Skin of body (tissue), 2 donors: Measurements from ENCODE around the gene TP53INP2. TPM values are rescaled to one million over a fixed set of nuclear protein-coding genes. Genes with fewer than 3 reads are reported as not detected.
"Not testable (repeated sequence)": the region's sequence is repeated elsewhere in the genome, so short reads cannot be mapped to it uniquely, and the experiment has no call there.

ENCODE experiments used
- DNase-seq: peaks from one replicate; lab custom pipeline; 2025; lab: John Stamatoyannopoulos, UW
- total RNA-seq: library from RNA; depleted of rRNA; stranded (reverse); fragments of >200 nt; gene quantifications from one replicate; pipeline ENCODE4 v1.2.3, GENCODE V29; 2014

The TP53INP2 gene
- total RNA-seq, 1 donor from 2014 or later: 3.8 TPM

DNA sequence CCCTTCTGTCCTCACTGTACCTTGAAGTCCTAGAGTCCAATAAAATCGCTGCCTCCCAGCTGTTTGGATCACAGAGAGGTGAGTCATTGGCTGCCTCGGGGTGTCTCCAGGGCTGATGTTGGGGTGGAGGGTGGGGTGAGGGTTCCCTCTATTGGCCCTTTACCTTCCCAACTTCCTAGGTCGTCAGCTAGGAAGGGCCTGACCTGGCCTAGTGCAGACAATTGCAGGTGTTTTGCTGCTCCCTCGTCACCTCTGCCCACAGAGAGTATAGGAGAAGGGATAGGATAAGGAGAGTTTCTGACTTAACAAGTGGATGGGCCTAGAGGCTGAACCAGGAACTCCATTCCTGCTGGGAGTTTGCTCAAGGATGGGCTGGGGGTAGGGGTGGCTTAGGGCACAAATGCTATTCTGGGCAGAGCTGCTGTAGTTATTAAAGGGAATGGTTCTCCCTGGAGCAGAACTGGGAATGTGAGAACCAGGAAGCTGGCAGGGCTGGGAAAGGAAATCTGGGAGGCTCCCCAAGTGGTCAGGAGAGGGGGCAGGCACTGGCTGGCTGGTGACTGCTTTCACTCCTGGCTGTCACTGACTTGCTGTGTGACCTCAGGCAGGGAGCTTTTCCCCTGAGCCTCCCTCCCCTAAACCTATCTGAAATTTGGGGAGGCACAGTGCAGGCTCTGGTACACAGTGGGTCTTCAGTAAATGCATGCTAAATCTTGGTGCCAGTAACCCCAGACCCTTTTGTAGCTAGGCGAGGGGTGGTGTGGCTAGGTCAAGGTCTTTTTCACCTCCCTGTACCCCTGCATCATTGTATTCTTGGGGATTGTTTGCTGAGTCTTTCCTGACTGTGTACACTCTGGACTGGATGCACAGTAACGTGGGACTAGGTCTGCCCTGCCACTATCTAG, 1.5 kb downstream of the TP53INP2 start:
- no peak for DNase-seq

- DNase-seq: no peak
These were observed 2.2 kb downstream of the TP53INP2 start for GRCh38 chr20:34706302-34706875.

DNA sequence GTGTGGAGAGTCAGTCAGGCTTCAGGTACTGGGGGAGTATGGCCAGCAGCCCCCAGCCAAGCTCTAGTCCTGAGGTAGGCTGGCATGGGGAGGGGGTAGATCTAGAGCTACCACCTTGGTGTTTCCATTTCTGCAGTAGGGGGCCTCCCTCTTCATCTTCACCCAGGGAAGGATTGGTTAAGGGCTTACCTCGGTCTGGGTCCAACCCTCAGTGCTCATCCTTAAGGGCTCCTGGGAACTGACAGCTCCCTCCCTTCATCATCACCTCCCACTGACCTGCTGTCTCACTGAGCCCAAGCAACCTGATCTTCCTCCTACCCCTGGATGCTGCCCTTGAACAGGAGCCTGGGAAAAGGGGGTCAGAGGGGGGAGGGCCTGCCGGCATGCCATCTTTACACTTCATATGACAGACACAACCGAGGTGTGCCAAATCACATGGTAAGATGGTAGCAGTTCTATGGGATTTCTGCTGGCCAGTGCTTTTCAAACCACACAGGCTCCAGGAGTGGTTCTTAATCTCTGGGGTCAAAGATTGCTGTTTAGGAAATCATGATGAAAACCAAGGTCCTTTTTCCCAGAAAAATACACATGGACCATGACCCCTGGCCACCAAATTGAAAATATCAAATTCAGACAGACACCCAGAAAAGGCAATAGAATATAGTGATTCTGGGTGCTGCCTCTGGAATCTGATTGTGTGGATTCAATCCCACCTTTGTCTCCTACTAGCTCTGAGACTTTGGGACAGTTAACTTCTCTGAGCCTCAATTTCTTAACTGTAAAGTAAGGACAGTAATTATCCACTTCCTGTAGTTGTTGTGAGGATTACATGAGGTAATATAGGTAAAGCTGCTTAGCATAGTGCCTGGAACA, 3.0 kb downstream of the TP53INP2 start:
- no peak for DNase-seq

DNA sequence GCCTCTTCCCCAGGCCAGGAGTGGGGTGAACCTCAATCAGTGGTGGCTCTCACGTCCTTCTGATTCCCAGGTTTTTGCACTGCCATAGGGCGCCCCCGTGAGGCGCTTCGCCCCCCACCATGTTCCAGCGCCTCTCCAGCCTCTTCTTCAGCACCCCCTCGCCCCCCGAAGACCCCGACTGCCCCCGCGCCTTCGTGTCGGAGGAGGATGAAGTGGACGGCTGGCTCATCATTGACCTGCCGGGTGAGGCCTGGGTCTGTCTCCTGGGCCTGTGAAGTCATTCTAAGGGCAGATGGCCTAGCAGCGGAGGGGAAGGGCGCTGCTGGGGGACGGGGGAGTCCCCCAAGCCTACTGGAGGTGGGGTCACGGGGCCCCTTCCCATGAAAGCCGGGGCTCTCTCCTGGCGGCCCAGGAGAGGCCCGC, 4.5 kb downstream of the TP53INP2 start:
- no peak for DNase-seq

- DNase-seq: peak; percentile 72
These were observed 5.1 kb downstream of the TP53INP2 start for GRCh38 chr20:34709044-34709830.

DNA sequence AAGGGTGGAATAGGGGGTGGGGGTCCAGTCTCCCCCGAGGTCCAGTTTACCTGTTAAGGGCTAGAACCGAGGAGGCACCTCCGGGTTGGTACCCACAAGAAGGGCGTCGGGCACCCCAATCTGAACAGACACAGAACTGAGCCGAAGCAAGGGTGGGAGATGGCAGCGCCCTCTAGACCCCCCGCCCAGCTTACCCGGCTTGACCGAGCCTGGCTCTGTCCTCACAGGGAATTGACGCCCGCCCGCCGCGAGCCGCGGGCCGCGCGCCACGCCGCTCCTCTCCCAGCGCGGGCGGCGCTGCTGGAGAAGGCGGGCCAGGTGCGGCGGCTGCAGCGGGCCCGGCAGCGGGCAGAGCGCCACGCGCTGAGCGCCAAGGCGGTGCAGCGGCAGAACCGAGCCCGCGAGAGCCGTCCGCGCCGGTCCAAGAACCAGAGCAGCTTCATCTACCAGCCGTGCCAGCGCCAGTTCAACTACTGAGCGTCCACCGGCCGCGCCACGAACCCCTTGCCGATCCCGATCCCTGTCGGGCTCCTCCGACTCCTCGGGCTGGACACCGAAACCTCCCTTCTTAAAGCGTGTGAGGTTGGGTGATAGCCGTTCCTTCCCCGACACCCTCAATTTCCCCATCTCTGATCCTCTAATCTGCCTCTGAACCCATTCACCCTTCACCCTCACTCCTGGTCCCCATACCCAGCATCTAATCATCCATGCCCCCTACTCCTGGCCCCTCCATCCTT, 5.9 kb downstream of the TP53INP2 start:
- DNase-seq: peak; percentile 72

GRCh38 chr20:34710568-34710839, 6.4 kb downstream of the TP53INP2 start:
- DNase-seq: no peak

DNA sequence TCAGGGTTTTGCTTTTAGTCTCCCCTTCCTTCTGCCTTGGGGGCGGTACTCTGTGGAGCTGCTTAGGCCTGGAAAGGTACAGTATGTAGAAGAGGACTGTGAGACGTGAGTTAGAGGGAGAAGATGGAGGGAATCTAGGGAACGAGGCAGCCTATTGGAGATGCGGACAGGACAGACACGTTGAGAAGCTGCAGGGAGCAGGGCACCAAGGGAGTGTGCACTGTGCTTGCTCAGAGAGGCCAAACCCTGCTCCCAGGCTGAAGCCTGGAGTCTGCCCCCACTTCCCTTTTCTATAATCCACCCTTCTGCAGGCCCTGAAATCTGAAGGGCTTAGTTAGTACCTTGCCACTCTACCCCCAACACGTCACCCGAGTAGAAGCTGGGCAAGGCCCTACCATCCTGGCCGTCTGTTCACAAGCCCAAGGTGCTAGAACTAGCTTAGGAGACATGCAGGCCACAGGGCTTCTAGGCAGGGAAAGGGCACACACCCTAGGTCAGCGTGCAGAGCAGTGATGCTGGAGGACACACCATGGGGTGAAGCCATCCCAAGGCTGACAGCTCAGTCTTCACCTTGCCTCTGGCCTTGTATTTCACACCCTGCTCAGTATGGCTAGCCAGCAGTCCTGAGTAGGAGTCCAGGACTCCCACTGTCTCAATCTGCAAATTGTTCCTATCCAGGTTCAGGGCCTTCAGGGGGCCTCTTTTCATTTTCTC, 6.9 kb downstream of the TP53INP2 start:
- DNase-seq: no peak

DNA sequence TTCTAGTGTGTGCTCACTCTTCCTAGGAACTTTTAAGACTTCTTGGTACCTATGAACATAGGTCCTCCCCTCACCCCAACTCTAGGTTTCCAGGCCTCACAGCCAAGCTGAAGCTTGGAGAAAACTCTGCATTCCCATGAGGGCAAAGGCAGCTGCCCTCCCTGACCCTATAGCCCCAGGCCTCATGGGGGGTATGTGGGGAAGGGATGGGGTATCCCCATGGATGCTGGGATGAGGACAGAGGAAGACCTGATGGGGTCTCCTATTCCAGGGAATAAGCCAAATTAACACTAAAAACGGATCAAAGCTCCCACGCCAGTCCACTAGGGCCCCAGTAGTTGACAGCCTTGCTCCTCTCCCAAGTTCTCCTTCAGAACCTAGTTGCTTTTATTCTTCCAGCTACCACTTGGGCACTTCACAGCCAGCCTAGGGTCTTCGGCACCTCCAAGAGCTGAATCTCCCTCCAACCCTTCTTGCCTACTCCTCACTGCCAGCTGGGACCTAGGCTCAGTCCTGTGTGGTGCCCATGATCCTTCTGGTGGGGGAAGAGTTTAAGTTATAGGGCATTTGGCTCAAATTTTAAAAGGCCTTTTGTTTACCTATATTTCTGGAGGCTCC, 7.8 kb downstream of the TP53INP2 start:
- DNase-seq: no peak

- DNase-seq: no peak
These were observed 8.5 kb downstream of the TP53INP2 start for GRCh38 chr20:34712525-34713192.

GRCh38 chr20:34713194-34713943, 9.2 kb downstream of the TP53INP2 start:
- peak; percentile 22 for DNase-seq

- DNase-seq: not testable (repeated sequence)
These were observed 9.9 kb downstream of the TP53INP2 start for GRCh38 chr20:34713944-34714515.

DNA sequence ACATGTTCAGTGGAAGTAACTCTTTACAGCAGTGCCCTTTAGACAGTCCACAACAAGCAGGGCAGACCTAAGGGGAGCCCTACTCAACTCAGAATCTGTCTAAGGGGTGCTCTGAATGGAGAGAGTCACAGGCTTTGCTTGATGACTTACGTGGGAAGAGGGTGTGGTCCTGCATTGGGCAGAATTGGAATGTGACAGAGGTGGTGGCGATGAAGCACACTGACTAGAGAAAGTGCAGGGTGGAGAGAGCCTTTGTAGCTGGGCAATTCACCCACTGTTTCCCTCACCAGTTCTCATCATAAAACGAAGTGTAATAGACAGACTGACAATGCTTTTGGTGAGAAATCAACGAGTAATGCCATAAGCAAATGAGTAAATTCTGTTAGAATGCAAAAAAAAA, 11.2 kb downstream of the TP53INP2 start:
- no peak for DNase-seq

DNA sequence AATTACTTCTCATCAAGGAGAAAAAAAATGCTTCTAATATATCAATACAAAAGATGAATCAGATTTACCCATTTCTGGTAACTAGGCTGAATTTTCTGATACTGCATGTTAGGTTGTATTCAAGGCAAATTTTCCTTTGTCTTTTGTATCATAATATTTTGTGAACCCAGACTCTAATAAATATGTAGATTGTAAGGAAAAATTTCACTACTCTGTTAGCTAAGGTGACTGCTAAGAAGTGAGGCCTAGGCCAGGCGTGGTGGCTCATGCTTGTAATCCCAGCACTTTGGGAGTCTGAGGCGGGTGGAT, 12.7 kb downstream of the TP53INP2 start:
- DNase-seq: no peak

DNA sequence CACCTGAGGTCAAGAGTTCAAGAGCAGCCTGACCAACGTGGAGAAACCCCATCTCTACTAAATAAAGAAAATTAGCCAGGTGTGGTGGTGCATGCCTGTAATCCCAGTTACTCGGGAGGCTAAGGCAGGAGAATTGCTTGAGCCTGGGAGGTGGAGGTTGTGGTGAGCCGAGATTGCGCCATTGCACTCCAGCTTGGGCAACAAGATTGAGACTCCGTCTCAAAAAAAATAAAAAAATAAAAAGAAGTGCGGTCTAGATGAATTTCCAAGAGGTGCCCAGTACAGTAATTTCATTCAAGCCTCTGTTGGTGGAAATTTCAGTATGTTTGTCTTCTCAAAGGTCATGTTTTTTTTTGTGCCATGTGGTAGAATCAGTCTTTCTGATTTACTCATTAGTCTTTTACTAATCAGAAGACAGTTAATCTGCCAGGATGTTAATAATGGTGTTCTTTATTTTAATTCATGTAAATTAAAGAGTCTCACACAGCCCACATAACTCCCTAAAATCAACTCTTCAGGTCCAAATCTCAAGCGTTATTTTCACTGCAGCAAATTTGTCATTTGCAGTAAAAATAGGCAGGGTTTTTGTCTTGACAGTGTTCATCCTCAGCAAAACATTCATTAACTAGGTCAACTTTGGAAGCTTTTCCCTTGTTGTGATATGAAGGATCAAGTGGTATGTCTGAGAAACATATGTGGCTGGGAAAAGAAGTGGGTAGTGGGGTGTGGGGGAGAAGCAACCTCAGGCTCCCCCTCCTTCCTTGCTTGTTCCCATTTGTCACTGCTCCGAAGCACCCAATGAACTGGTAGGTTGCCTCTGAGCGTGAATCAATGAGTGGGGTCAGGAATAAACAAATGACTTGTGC, 13.3 kb downstream of the TP53INP2 start:
- DNase-seq: no peak

DNA sequence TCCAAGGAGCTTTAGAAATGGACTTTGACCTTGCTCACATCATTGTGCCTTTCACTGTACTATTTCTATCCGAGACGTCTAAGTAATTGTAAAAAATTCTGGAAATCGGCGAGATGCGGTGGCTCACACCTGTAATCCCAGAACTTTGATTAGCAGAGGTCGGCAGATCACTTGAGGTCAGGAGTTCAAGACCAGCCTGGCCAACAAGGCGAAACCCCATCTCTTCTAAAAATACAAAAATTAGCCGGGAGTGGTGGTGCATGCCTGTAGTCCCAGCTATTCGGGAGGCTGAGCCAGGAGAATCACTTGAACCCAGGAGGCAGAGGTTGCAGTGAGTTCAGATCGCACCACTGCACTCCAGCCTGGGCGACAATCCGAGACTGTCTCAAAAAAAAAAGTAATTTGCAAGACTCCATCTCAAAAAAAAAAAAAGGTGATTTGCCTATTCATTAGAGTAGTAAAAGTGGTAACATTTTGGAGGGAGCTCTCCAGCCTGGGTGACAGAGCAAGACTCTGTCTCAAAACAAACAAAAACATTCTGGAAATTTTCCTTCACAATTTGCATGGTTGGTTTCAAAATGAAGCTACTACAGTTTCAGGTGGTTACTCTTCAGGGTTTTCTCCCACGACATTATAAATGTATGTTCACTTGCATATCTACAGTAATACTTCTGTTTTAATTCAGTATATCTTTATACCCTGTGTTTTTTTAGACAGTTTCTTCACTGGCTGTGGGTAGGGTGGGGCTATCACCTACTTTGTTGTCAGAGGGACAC, 15.3 kb downstream of the TP53INP2 start:
- DNase-seq: not testable (repeated sequence)
